Pancreas (tissue), 10 donors: ENCODE measurements around the gene LARP4B. TPM values are rescaled to one million over a fixed set of nuclear protein-coding genes. Genes with fewer than 3 reads are reported as not detected.

Experiments used
- ATAC-seq, 4 donors: fragments of 200-7000 bp; cut with Tn5 transposase; one replicate each; pipeline versions ENCODE4 v1.8.0 to v1.9.1; 2020; ENCODE audit warnings: mild to moderate bottlenecking in 4 of 4, moderate library complexity in 4 of 4
- DNase-seq, 6 donors: peaks; one replicate each; pipeline ENCODE4 v3.0.0-alpha.2; 2020
- FAIRE-seq: peaks from 2 replicates; lab custom pipeline; 2012; peaks lifted over from hg19 to GRCh38; lab: Jason Lieb, UNC
- H3K27ac ChIP-seq, 4 donors: fragments of 200-600 bp; sonication (generic); 1 replicate in 3 of 4; 2 replicates in 1 of 4; pipeline versions ENCODE4 v1.5.0 to v1.8.0; 2020
- H3K27me3 ChIP-seq, 4 donors: fragments of 200-600 bp; one replicate each; pipeline ENCODE4 v1.8.0; 2021
- H3K36me3 ChIP-seq, 3 donors: fragments of 200-600 bp; sonication (generic) in 1 of 3; one replicate each; pipeline versions ENCODE4 v1.5.0 to v1.8.0; 2020 to 2021
- H3K4me1 ChIP-seq, 3 donors: fragments of 200-600 bp; one replicate each; pipeline ENCODE4 v1.8.0; 2021
- H3K4me3 ChIP-seq, 4 donors: fragments of 200-600 bp; sonication (generic) in 2 of 4; one replicate each; pipeline versions ENCODE4 v1.5.0 to v1.8.0; 2020 to 2021
- H3K9me3 ChIP-seq, 4 donors: fragments of 200-600 bp; one replicate each; pipeline ENCODE4 v1.8.0; 2021
- WGBS, 2 donors: extraction: QIAGEN DNeasy Blood & Tissue Kit; methylation state at CpG; one replicate each; pipeline ENCODE4 v1.1.7; 2013; 5-methylcytosine and 5-hydroxymethylcytosine counted together
- intact Hi-C, 3 donors: fragments of 100-400 bp; cut with DNase I; formaldehyde crosslinking; loops; one replicate each; pipeline versions ENCODE4 v1.11.1 to v1.14.2; 2022
- polyA plus RNA-seq, 2 donors: library from polyadenylated mRNA; stranded (reverse); fragments of 200-250 nt; gene quantifications; one replicate each; pipeline ENCODE4 v1.2.3, GENCODE V29; 2013
- total RNA-seq, 6 donors: library from RNA; stranded (reverse); fragmentation: NEBNext Ultra II Directional in 4 of 6; extraction: Animal tissue kit (Norgen Biotek cat#: 25700) in 4 of 6; gene quantifications; one replicate each; pipeline versions ENCODE4 v1.2.1 to v1.2.4, GENCODE V29; 2021 to 2023
- TF ChIP-seq, protein P1 (sequence below), 4 donors: fragments of 200-600 bp; sonication (generic) in 3 of 4; IDR thresholded peaks; one replicate each; pipeline versions ENCODE4 v1.5.0 to v1.8.0; 2021; ENCODE audit warnings: antibody characterized with exemption in 4 of 4
- donor health status: healthy with polysubstance abuse.
- donor health status: DM: no; HTN: no; CAD: no; lungs with moderate emphysema.
- donor health status: DM: no; HTN: no; CAD: no.
- donor health status: control.
- donor health status: control.
- donor health status: Bipolar disorder and iron deficiency.
- donor health status: DM: yes; HTN: yes; CAD: no.
- donor health status: DM: no; HTN: no; CAD: no.
- donor health status: DM: no; HTN: no; CAD: no.
- donor health status: DM: yes; HTN: yes; CAD: no.

The LARP4B gene
- total and polyA plus RNA-seq, 8 donors, result 10.1 to 53.3 (median 32.2) TPM

DNA sequence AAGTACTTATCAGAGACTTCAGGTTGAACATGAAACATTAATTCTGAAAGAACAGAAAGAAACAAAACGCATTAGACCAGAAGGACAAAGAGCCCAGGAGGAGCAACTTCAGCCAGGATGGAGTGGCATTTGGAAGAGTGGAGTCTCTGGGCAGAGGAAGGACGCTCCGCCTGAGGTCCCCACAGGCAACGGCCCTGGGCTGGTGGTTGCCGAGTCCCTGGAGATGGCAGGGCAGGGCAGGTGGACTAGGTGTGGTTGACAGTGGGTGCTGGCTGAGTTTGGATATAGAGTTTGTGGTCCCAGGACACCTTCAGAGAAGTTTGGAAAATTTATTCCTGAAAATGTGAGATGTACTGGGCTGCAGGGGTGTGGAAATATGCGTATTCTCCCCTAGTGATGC is 27.4 kb upstream of the LARP4B start:
- TF ChIP-seq, protein P1, sequence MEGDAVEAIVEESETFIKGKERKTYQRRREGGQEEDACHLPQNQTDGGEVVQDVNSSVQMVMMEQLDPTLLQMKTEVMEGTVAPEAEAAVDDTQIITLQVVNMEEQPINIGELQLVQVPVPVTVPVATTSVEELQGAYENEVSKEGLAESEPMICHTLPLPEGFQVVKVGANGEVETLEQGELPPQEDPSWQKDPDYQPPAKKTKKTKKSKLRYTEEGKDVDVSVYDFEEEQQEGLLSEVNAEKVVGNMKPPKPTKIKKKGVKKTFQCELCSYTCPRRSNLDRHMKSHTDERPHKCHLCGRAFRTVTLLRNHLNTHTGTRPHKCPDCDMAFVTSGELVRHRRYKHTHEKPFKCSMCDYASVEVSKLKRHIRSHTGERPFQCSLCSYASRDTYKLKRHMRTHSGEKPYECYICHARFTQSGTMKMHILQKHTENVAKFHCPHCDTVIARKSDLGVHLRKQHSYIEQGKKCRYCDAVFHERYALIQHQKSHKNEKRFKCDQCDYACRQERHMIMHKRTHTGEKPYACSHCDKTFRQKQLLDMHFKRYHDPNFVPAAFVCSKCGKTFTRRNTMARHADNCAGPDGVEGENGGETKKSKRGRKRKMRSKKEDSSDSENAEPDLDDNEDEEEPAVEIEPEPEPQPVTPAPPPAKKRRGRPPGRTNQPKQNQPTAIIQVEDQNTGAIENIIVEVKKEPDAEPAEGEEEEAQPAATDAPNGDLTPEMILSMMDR (IDR thresholded peaks at IDR 0.05), result no peak
- intact Hi-C loops, result no loop called here
- H3K4me3 ChIP-seq, result no peak overlapping the region
- DNase-seq (no peak), FAIRE-seq (no peak), ATAC-seq (no peak)
- H3K27ac ChIP-seq, result no peak overlapping the region
- no peaks in the 10 kb centered on the region for H3K27me3 ChIP-seq
- H3K4me1 ChIP-seq, result no peaks in the 10 kb centered on the region
- no peaks in the 10 kb centered on the region for H3K9me3 ChIP-seq
- WGBS, 2 donors, result 88% methylated on average over 6 of the region's 6 CpGs
- no peaks in the 10 kb centered on the region for H3K36me3 ChIP-seq

DNA sequence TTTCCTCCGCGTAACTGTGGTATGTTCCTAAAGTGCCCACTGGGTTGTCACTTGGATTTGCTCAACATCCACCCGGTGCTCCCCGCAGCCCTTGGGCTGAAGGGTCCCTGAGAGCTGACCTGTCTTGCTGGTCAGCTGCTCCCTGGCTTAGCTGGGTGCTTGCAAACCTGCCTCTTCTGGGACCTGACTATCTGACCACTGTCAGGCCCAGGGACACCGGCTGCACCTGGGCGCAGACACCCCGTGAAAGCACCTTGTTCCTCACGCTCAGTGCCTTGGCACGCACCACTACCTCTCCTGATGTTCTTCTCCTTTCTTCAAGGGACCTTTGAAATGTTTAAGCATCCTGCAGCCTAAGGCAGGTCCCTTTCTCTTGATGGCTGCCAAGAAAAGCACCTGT is 26.6 kb upstream of the LARP4B start:
- TF ChIP-seq, protein P1 (IDR thresholded peaks at IDR 0.05), result no peak
- H3K4me3 ChIP-seq, result no peak overlapping the region
- H3K9me3 ChIP-seq, result no peaks in the 10 kb centered on the region
- H3K27me3 ChIP-seq, result no peaks in the 10 kb centered on the region
- 86 to 95% methylated on average over 9 of the region's 9 CpGs for WGBS, 2 donors
- H3K36me3 ChIP-seq, result no peaks in the 10 kb centered on the region
- ATAC-seq (no peak), DNase-seq (no peak), FAIRE-seq (no peak)
- H3K27ac ChIP-seq, result no peak overlapping the region
- intact Hi-C loops, result no loop called here
- H3K4me1 ChIP-seq, result no peaks in the 10 kb centered on the region

DNA sequence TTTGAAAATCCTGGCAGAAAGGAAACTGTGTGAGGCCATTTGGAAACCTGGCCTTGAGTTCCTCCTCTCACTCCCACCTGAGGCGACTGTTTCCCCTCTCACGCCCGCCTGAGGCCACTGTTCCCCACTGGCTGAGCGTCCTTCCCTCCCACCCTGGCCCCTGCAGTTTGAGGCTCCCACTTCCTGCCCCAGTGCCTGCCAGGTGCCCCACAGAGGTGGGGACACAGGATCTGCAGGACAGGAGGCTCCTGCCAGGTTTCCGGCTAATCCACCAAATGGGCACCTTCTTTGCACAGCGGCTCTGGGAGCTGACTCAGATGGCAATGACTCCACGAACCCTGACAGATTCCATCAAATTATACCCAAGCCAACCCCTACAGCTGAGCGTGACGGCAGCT is 24.3 kb upstream of the LARP4B start:
- intact Hi-C loops, result no loop called here
- FAIRE-seq, result no peak
- Histone ChIP-seq H3K27ac (no peak overlapping the region), H3K9me3 (no peaks in the 10 kb centered on the region), H3K4me3 (no peak overlapping the region), H3K36me3 (no peaks in the 10 kb centered on the region), H3K27me3 (no peaks in the 10 kb centered on the region), H3K4me1 (no peaks in the 10 kb centered on the region)
- DNase-seq, result no peak
- TF ChIP-seq, protein P1 (IDR thresholded peaks at IDR 0.05), result no peak
- 58 to 71% methylated on average over 9 of the region's 9 CpGs for WGBS, 2 donors
- ATAC-seq, result no peak

DNA sequence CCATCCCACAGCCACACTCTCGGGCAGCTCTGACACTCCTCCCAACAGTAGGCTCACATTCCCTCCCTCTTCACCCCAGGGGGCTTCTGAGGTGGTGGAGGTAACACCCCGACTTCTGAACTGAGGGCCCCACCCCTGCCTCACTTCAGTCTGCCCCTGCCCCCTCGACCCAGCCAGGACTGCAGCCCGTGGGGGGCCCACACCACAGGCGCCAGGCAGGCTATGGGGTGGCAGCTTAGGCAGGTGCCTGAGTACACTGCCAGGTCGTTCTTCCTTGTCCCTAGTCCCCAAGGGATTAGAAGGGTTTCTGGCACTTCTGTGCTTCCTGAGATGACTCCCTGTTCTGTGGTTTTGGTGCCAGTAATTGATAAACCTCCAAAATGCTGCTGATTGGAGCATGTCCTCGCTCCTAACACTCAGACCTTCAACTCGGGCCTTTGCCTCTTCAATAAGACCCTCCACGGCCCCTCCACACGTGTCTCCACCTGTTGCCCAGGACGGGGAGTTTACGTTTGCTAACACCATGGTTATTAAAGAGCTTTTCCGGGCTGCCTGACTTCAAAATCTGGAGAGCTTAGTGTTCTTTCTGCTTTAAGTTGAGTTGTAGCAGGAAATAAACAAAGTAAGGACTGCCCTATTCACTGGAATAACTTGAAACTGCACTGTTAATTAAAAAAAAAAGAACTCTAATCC is 23.8 kb upstream of the LARP4B start:
- WGBS, 2 donors, result 36 to 40% methylated on average over 13 of the region's 13 CpGs
- H3K4me3 ChIP-seq, result no peak overlapping the region
- TF ChIP-seq, protein P1 (IDR thresholded peaks at IDR 0.05), result no peak
- H3K9me3 ChIP-seq, result no peaks in the 10 kb centered on the region
- intact Hi-C loops, result no loop called here
- FAIRE-seq, result no peak
- peaks cover 0 to 4% (median 0%) of the 10 kb centered on the region in 4 donors for H3K27me3 ChIP-seq
- ATAC-seq, result no peak
- no peaks in the 10 kb centered on the region for H3K4me1 ChIP-seq
- no peak for DNase-seq
- H3K27ac ChIP-seq, result no peak overlapping the region
- H3K36me3 ChIP-seq, result no peaks in the 10 kb centered on the region

DNA sequence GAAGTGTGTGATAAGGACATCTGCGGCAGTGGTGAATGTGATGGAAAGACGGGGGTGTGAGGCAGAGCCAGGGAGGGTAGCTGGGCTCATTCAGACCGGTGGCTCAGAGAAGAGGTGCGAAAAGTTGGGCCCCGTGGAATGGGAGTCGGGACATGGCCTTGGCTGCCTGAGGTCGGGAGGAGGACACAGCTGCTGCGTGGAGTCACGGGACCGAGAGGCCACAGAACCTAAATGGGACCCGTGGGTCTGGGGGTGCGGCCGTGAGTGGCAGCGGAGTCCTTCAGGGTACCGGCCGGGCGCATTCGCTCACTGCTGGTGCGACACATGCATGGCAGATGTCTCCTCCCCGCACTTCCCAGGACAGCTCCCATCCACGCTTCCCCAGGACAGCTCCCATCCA is 22.9 kb upstream of the LARP4B start:
- H3K27me3 ChIP-seq, result peaks cover 0 to 5% (median 0%) of the 10 kb centered on the region in 4 donors
- H3K27ac ChIP-seq, result no peak overlapping the region
- H3K4me1 ChIP-seq, result no peaks in the 10 kb centered on the region
- DNase-seq (no peak), ATAC-seq (no peak), FAIRE-seq (no peak)
- H3K4me3 ChIP-seq, result no peak overlapping the region
- TF ChIP-seq, protein P1 (IDR thresholded peaks at IDR 0.05), result no peak
- intact Hi-C loops, result no loop called here
- 83 to 85% methylated on average over 21 of the region's 21 CpGs for WGBS, 2 donors
- no peaks in the 10 kb centered on the region for H3K36me3 ChIP-seq
- H3K9me3 ChIP-seq, result no peaks in the 10 kb centered on the region
